ENCODE results near the gene CRYBA1.
"Not testable (repeated sequence)": the region's sequence is repeated elsewhere in the genome, so short reads cannot be mapped to it uniquely, and the experiment has no call there.

CRYBA1 gene, protein sequence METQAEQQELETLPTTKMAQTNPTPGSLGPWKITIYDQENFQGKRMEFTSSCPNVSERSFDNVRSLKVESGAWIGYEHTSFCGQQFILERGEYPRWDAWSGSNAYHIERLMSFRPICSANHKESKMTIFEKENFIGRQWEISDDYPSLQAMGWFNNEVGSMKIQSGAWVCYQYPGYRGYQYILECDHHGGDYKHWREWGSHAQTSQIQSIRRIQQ

DNA sequence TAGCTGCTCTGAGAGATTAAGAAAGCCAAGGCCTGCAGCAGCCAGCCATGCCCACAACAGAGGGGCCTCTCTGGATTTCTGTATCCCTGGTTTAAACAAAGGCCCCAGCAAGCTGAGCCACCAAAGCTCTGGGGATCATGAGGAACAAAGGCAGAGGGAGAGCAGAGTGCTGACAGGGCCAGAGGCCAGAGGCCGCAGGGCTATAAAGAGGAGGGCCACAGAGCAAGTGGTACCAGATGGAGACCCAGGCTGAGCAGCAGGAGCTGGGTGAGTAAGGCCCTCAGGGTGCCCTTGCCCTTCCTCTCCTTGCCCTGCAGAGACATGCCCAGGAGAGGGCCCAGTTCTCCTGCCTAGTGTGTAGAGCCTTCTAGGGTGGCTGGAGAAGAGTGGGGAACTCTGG lies at the start of gene CRYBA1:
TSS of gene CRYBA1 (plus strand) at position 232 of the 400 bp plus-strand sequence. CDS start at position 237, 5 bp downstream.
- DNase-seq, result no peak

DNA sequence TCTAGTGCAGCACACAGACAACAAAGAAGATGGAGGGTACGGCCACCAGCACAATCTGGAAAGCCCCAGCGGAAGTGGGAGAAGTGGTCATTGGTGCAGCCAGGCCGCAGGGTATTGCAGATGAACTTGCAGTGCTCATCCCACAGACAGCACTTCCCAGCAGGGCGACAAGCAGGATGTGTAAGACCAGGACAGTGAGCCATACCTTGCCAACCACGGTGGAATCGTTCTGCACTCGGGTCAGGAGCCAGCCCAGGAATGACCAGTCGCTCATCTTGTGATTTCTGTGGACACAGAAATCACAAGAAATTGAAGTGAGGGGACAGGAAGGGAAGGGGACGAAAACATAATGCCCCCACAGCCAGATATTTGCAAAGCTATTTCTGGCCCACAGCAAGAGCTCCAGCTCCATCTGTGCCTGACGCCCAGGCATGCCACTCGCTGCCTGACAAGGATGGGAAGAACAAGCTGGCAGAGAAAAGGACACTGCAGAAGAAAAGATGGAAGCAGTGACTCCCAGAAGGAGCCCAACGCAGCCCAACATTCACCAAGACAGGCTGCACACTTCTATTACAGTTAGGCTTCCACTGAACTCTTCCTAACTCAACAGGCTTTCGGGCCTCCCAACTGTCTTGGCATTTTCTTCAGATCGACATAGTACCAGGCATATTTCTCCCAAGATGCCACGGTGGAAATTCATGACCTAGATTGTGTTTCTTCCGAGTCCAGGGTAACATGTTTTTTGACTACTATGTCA lies 49.0 kb upstream of the CRYBA1 start:
- DNase-seq, result no peak

DNA sequence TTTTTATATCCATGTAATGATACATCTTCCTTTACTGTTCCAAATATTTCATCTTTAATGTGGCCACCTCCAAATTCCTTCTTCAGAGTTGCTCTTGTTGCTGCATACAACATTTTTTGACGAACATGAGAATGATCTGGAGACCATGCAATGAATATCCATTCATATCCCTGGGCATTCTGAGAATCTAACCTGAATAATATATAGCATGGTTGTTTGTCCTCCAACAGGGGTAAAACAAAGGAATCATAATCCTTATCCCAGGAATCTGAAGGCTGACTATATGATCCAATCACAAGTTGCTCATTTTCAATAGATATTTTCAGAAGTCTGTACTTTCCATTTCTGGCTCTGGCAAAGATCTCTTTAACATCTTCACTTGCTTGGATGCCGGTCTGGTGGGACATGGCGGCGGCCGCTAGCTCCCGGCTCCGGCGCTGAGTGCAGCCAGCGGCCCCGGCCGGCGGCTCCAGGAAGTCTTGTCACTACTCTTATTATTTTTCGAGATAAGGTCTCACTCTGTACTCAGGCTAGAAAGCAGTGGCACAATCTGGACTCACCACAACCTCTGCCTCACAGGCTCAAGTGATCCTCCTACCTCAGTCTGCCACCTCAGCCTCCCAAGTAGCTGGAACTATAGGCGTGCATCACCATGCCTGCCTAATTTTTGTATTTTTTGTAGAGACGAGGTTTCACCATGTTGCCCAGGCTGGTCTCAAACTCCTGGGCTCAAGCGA lies 42.4 kb upstream of the CRYBA1 start:
- not testable (repeated sequence) for DNase-seq

GRCh38 chr17:29205047-29205446 lies 41.6 kb upstream of the CRYBA1 start:
- no peak for DNase-seq

DNA sequence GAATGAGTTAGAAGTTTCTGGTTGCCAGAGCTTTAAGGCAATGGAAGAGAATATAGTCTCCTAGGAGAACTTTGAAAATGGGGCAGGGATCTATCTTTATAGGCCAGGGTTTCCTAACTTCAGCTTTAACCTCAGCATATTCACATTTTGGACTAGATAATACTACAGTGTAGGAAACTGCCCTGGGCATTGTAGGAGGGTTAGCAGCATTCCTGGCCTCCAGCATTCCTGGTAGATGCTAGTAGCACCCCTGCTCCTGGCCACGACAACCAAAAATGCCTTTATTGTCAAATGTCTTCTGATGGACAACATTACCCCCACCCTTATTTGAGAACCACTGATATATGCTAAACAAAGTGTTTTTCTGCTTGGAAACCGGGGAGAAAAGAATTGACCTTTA lies 38.7 kb upstream of the CRYBA1 start:
- DNase-seq, result no peak

DNA sequence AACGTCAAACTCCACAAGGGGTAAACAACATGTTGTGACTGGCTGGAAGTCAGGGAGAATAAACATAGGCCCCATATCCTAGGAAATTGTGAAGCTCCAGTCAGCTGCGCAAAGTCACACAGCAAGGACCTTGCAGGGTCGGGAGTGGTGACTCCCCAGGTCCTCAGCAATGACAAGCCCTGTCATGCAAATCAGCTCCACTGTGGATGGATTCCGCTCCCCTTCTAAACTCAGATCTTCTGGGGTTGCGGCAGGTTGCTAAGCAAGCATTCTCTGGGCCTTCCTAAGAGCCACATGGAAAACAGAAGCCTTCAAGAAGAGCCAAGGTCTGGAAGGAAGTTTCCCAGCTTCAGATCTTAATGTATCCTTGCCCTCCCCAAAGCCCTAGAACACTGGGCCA lies 37.6 kb upstream of the CRYBA1 start:
- DNase-seq, result no peak

- DNase-seq, result no peak
Measured at GRCh38 chr17:29210879-29211278, 35.8 kb upstream of the CRYBA1 start.

GRCh38 chr17:29212094-29212631 lies 34.5 kb upstream of the CRYBA1 start:
- no peak for DNase-seq

DNA sequence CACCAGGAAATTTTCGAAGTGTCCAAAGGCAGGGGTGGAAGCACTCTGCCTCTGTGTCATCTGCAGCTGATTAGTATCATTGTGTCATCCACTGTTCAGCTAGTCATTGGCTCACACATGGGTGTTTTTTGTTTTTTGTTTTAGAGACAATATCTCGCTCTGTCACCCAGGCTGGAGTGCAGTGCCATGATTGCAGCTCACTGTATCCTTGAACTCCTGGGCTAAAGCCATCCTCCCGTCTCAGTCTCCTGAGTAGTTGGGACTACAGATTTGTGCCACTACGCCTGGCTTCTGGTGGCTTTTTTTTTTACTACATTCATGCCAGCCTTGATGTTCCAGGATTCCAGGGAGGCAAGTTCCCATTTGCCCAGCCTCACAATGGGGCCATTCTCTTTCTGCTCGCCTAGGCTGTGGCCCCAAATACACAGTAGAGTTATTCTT lies 34.0 kb upstream of the CRYBA1 start:
- no peak for DNase-seq

GRCh38 chr17:29214215-29215146 lies 32.2 kb upstream of the CRYBA1 start:
- DNase-seq, result no peak

DNA sequence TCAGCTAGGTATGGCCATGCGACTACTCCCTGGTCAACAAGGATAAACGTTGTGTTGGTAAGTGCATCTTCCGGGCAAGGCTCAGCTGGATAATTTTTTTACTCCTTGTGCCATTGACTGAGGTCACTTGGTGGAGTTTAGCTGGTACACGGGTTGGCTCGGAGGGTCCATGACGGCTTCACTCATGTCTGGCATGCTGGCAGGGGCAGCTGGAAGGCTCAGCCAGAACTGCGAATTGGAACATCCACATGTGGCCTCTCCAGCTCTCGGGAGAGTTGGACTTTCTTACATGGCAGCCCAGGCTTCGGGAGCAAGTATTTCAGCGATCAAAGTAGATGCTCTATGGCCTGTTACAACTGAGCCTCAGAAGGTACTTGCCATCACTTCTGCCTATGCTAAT lies 31.5 kb upstream of the CRYBA1 start:
- DNase-seq, result no peak

DNA sequence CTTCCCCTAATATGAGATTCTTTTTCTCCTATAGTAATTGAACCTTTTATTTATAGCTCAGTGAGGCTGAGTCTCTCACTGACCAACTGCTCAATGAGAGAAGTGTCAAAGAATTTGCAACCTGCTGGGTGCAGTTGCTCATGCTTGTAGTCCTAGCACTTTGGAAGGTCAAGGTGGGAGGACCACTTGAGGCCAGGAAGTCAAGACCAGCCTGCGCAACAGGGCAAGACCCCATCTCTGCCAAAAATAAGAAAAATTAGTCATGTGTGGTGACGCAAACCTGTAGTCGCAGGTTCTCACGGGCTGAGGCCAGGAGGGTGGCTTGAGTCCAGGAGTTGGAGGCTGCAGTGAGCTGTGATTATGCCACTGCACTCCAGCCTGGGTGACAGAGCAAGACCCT lies 30.9 kb upstream of the CRYBA1 start:
- DNase-seq, result no peak

DNA sequence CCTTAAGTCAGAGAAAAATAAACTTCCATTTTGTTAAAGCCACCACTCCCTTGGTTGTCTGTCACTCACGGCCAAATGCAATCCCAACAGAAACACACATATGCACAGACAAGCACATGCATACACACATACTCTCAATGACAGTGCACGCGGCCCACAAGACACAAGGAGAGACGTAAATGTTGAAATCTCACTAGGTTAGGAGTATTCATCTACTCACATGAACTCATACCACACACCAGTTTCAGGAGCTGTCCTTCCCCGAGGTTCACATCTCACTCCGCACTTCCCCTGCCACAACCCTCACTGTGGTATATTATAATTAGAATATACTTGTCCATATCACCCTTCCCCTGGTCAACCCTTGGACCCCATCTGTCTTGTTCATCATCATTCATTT lies 30.5 kb upstream of the CRYBA1 start:
- DNase-seq, result no peak

DNA sequence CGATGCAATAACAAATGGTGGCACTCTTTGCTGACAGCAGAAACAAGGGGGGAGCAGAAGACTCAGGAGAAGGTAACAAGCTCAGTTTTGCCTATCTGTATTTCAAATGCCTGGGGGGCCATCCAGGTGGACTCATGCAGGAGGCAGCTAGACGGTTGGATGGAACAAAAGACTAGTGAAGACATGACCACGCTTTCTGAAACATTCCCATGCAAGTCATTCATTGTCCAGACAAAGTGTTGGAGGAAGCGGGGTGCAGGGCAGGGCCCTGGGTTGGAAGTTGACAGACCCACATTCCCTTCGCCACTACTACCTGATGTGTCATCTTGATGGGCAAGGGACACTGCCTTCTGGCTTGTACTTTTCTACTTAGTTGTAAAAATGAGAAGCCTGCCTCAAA lies 29.8 kb upstream of the CRYBA1 start:
- no peak for DNase-seq

- peak; percentile 79 to 81 for DNase-seq
Measured at GRCh38 chr17:29219378-29220047, 27.1 kb upstream of the CRYBA1 start.

GRCh38 chr17:29221338-29221737 lies 25.3 kb upstream of the CRYBA1 start:
- not testable (repeated sequence) for DNase-seq

GRCh38 chr17:29225396-29225795 lies 21.3 kb upstream of the CRYBA1 start:
- DNase-seq, result no peak

- DNase-seq, result no peak
Measured at GRCh38 chr17:29233301-29233700, 13.4 kb upstream of the CRYBA1 start.

DNA sequence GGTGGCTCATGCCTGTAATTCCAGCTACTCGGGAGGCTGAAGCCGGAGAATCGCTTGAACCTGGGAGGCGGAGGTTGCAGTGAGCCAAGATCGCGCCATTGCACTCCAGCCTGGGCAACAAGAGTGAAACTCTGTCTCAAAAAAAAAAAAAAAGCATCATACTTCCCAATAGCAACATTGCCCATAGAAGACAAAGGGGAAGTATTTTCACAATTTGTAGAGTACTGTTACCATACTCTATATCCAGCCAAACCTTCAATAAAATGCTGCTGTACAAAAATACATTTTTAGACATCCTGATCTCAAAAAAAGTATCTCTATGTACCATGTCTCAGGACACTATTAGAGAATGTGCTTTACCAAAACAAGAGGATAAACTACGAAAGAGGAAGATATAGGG lies 11.7 kb upstream of the CRYBA1 start:
- not testable (repeated sequence) for DNase-seq

DNA sequence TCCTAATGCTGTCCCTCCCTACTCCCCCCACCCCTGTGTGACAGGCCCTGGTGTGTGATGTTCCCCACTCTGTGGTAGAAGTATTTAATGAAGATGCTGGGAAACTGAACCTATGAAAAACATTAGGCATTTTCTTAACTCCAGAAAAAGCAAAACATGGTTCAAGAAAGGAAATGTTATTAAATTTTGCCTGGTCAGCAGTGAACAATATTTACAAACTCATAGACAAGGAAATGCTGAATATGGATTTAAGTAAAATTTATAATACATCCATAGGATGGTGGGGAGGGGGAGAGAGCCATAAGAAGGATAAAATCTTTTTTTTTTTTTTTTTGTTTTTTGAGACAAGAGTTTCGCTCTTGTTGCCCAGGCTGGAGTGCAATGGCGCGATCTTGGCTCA lies 10.8 kb upstream of the CRYBA1 start:
- DNase-seq, result no peak

DNA sequence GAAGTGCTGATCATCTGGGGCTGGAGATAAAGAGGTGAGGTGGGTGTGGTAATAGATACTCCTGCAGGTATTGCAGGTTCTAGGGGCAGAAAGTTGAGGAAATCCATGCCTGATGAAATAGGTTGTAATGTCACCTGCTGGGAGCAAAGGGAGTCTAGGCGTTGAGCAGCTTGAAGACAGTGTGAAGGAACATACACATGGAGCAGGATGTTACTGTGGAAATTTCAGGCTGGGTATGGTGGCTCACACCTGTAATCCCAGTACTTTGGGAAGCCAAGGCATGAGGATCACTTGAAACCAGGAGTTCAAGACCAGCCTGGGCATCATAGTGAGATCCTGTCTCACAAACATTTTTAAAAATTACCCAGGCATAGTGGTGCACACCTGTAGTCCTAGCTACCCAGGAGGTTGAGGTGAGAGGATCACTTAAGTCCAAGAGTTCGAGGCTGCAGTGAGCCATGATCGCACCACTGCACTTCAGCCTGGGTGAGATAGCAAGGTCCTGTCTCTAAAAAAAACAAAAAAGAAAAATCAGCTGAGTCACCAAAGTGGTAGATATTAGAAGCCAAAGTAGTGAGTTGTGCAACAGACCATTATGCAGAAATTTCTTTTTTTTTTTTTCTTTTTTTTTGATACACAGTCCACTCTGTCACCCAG lies 9.1 kb upstream of the CRYBA1 start:
- no peak for DNase-seq

Measured in activated T-cell treated with anti-CD3 and anti-CD28 coated beads, Interleukin-2, amount 50 U/mL, for 48 hours (primary cell).